Keratinocyte (primary cell): ENCODE data around the gene SOD1.

ENCODE experiments used
- CTCF ChIP-seq, 3 experiments: IDR thresholded peaks in 1 of 3; conservative IDR thresholded peaks in 1 of 3; optimal IDR thresholded peaks in 1 of 3; 2 replicates in 2 of 3; 3 replicates in 1 of 3; pipeline versions ENCODE3 to v1.5.1; 2011; ENCODE audit warnings: low read length in 3 of 3, mild to moderate bottlenecking in 3 of 3, moderate library complexity in 2 of 3, control low read depth in 1 of 3, inconsistent platforms in 1 of 3; ENCODE audit not compliant: insufficient read depth in 2 of 3; ENCODE audit errors: extremely low read depth in 1 of 3
- EZH2 ChIP-seq: IDR thresholded peaks from one replicate; pipeline ENCODE4 v1.6.1; 2012; ENCODE audit warnings: inconsistent platforms, mild to moderate bottlenecking, low read length, moderate library complexity

- no peak for TF ChIP-seq CTCF (optimal IDR thresholded peaks at IDR 0.05 in 1 of 3, IDR thresholded peaks at IDR 0.05 in 1 of 3, conservative IDR thresholded peaks at IDR 0.05 in 1 of 3; ENCODE audit: extremely low read depth in 1 of 3, insufficient read depth in 2 of 3, low read length in 3 of 3)
- TF ChIP-seq EZH2: no peak
Measured at GRCh38 chr21:31713115-31713514, 53.6 kb downstream of the SOD1 start.
